OCI-LY1 (cell line): ENCODE data around the gene TIE1.

Source experiments
- H2AFZ ChIP-seq: fragments of 200-600 bp; sonication (generic), shearing (Covaris generic); 2 replicates; pipeline ENCODE4 v1.6.0; 2014; ENCODE audit warnings: antibody characterized with exemption, mild to moderate bottlenecking, low read length
- H3F3A ChIP-seq: fragments of 200-600 bp; sonication (generic), shearing (Covaris generic); 2 replicates; pipeline ENCODE4 v1.6.0; 2014; ENCODE audit warnings: mild to moderate bottlenecking, antibody characterized with exemption, low read length, moderate library complexity; ENCODE audit not compliant: insufficient read depth
- H3K27ac ChIP-seq: fragments of 200-600 bp; sonication (generic); 2 replicates; pipeline ENCODE4 v1.5.1; 2014; ENCODE audit warnings: low read length, mixed run types, mild to moderate bottlenecking, low read depth; ENCODE audit not compliant: poor library complexity, severe bottlenecking
- H3K27me3 ChIP-seq: fragments of 200-600 bp; sonication (generic); 2 replicates; pipeline ENCODE4 v1.6.0; 2014; ENCODE audit warnings: antibody characterized with exemption, mild to moderate bottlenecking, low read length, moderate library complexity; ENCODE audit not compliant: insufficient read depth
- H3K36me3 ChIP-seq: fragments of 200-600 bp; sonication (generic); 2 replicates; pipeline ENCODE4 v1.6.1; 2014; ENCODE audit warnings: mild to moderate bottlenecking, antibody characterized with exemption, low read length, moderate library complexity, mixed read lengths; ENCODE audit not compliant: insufficient read depth
- H3K4me1 ChIP-seq: fragments of 200-600 bp; sonication (generic); 2 replicates; pipeline ENCODE4 v1.5.1; 2014; ENCODE audit warnings: mild to moderate bottlenecking, low read length, moderate library complexity; ENCODE audit not compliant: insufficient read depth, severe bottlenecking
- H3K4me2 ChIP-seq: fragments of 200-600 bp; sonication (generic), shearing (Covaris generic); 2 replicates; pipeline ENCODE4 v1.6.1; 2014; ENCODE audit warnings: low read length
- H3K4me3 ChIP-seq: fragments of 200-600 bp; sonication (generic); 2 replicates; pipeline ENCODE4 v1.5.1; 2014; ENCODE audit warnings: low read length, low read depth, mild to moderate bottlenecking, mixed read lengths; ENCODE audit not compliant: poor library complexity, severe bottlenecking
- H3K79me2 ChIP-seq: fragments of 200-600 bp; shearing (Covaris generic); 2 replicates; pipeline ENCODE4 v1.6.1; 2016; ENCODE audit warnings: mixed run types, low read length, mixed read lengths; ENCODE audit not compliant: insufficient read depth
- H3K9ac ChIP-seq: fragments of 200-600 bp; sonication (generic), shearing (Covaris generic); 2 replicates; pipeline ENCODE4 v1.6.1; 2014; ENCODE audit warnings: mild to moderate bottlenecking, low read length, mixed read lengths
- H3K9me2 ChIP-seq: fragments of 200-600 bp; sonication (generic), shearing (Covaris generic); 2 replicates; pipeline ENCODE4 v1.6.1; 2014; ENCODE audit warnings: low read depth, mild to moderate bottlenecking, low read length, mixed read lengths
- H3K9me3 ChIP-seq: fragments of 200-600 bp; shearing (Covaris generic); 2 replicates; pipeline ENCODE4 v1.6.1; 2014; ENCODE audit warnings: low read length, mixed read lengths
- H4K20me1 ChIP-seq: fragments of 200-600 bp; sonication (generic), shearing (Covaris generic); 2 replicates; pipeline ENCODE4 v1.6.0; 2016; ENCODE audit warnings: mild to moderate bottlenecking, low read length; ENCODE audit not compliant: insufficient read depth
- CTCF ChIP-seq: fragments of 200-600 bp; sonication (generic), shearing (Covaris generic); IDR thresholded peaks from 2 replicates; pipeline ENCODE4 v1.5.1; 2017; ENCODE audit warnings: mild to moderate bottlenecking, antibody characterized with exemption, low read length, moderate library complexity, mixed read lengths
- EZH2 ChIP-seq: fragments of 200-600 bp; sonication (generic), shearing (Covaris generic); IDR thresholded peaks from 2 replicates; pipeline ENCODE4 v1.8.0; 2017; ENCODE audit warnings: borderline replicate concordance, mixed run types, mild to moderate bottlenecking, antibody characterized with exemption, low read length, moderate library complexity, mixed read lengths

Gene TIE1

GRCh38 chr1:43351421-43352350 lies 50.9 kb downstream of the TIE1 start:
- no peak for TF ChIP-seq CTCF
- no peak for TF ChIP-seq EZH2
- Histone ChIP-seq H3K36me3 (no peaks in the 10 kb centered on the region), H3F3A (no peaks in the 10 kb centered on the region), H3K27ac (no peak overlapping the region), H3K4me3 (no peak overlapping the region), H3K27me3 (no peaks in the 10 kb centered on the region), H3K4me2 (no peak overlapping the region), H3K9me2 (no peaks in the 10 kb centered on the region), H3K9me3 (no peaks in the 10 kb centered on the region), H2AFZ (no peak overlapping the region), H3K79me2 (no peaks in the 10 kb centered on the region), H3K9ac (no peak overlapping the region), H3K4me1 (peaks cover 20% of the 10 kb centered on the region), H4K20me1 (no peaks in the 10 kb centered on the region)

- Histone ChIP-seq H3K4me2 (no peak overlapping the region), H2AFZ (no peak overlapping the region), H3K9me3 (no peaks in the 10 kb centered on the region), H3K36me3 (no peaks in the 10 kb centered on the region), H3K4me1 (peaks cover 20% of the 10 kb centered on the region), H3F3A (no peaks in the 10 kb centered on the region), H3K27ac (no peak overlapping the region), H3K4me3 (no peak overlapping the region), H3K79me2 (no peaks in the 10 kb centered on the region), H3K27me3 (no peaks in the 10 kb centered on the region), H3K9ac (no peak overlapping the region), H4K20me1 (no peaks in the 10 kb centered on the region), H3K9me2 (no peaks in the 10 kb centered on the region)
- TF ChIP-seq CTCF (no peak), EZH2 (no peak)
These were observed 51.5 kb downstream of the TIE1 start for GRCh38 chr1:43352351-43352705.

- H3F3A ChIP-seq: no peaks in the 10 kb centered on the region
- H3K79me2 ChIP-seq: no peaks in the 10 kb centered on the region
- H3K4me3 ChIP-seq: no peak overlapping the region
- TF ChIP-seq CTCF (no peak), EZH2 (no peak)
- H3K9me3 ChIP-seq: no peaks in the 10 kb centered on the region
- H3K27me3 ChIP-seq: no peaks in the 10 kb centered on the region
- no peak overlapping the region for H3K4me2 ChIP-seq
- H3K9ac ChIP-seq: no peak overlapping the region
- H3K4me1 ChIP-seq: peaks cover 22% of the 10 kb centered on the region
- no peaks in the 10 kb centered on the region for H3K36me3 ChIP-seq
- H3K27ac ChIP-seq: no peak overlapping the region
- no peak overlapping the region for H2AFZ ChIP-seq
- no peaks in the 10 kb centered on the region for H4K20me1 ChIP-seq
- no peaks in the 10 kb centered on the region for H3K9me2 ChIP-seq
These were observed 52.1 kb downstream of the TIE1 start for GRCh38 chr1:43352881-43353280.
